HG03520 (cell line): Measurements from ENCODE around the gene MYO3B.

Source experiments
- ATAC-seq: cut with Tn5 transposase; IDR thresholded peaks from one replicate; pipeline ENCODE4 v1.9.1; 2021; ENCODE audit warnings: mild to moderate bottlenecking, moderate library complexity; ENCODE audit not compliant: unreplicated experiment

MYO3B gene

DNA sequence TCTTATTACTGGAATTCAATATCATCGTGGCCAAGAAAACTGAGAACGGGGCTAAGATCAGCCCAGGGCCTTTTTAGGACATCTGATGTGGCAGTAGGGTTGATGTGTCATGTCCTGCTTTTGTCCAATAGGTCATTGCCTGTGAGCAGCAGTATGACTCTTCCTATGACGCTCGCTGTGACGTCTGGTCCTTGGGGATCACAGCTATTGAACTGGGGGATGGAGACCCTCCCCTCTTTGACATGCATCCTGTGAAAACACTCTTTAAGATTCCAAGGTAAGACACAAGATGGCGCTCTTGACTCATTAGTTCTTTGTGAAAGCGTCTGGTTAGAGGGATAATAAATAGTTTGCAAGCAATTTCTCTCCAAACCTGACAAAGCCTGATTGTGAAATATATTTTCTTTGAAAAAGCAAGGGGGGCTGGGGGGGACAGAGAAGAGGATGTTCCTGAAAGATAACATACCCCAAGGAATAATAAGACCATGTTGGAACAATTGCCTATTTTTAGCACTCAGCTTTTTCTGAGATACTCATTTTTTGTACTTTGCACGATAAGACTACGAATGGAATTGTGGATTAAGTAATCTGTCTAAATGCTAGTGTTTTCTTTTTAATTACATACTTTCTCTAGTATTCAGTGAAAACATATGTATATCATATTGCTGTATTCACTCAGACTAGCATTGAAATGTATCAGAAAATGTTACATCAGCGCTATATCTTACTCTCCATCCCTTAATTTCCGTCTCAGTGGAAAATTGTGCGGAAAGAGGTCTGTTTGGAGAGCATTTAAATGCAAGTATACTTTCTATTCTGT is 58.1 kb downstream of the MYO3B start:
- ATAC-seq, result no peak

DNA sequence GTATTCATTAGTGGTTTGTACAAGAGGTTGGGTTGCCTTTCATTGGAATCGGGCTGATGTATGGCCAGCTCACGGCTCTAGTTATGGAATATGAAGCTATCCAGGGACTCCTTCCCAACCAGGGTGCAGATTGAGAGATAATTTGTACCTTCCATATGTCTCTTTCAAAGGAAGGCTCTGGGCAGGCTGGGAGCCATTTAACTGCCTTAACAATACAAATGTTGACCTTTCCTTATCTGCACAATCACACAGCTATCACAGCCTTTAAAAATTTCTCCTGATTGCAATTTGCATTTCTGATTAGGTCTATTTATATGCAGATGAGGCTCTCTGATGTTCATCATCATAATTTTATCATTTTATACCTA is 58.7 kb downstream of the MYO3B start:
- no peak for ATAC-seq

DNA sequence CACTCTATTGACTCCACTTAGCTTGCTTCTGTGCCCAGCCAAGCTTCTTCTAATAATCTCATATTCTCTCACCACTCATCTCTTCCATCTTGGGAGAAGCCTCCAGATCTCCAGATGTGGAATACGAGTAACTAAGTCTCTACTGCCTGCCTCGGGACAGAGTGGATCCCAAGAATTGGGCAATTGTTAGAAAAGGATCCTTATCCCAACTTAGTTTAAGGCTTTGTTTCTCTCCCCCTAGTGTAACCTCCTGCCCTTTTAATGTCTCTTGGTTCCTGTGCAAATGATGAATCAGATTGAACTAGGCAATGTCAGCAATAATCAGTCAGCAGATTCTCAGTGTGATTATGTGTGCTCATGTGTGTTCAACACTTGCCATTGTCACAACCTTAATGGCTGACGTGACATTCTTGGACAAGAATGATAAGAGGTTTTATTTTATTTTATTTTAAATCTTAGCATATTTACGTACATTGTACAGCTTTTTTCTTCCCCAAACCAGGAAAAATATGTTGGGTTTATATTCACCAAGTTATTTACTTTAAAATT is 59.7 kb downstream of the MYO3B start:
- ATAC-seq, result no peak

DNA sequence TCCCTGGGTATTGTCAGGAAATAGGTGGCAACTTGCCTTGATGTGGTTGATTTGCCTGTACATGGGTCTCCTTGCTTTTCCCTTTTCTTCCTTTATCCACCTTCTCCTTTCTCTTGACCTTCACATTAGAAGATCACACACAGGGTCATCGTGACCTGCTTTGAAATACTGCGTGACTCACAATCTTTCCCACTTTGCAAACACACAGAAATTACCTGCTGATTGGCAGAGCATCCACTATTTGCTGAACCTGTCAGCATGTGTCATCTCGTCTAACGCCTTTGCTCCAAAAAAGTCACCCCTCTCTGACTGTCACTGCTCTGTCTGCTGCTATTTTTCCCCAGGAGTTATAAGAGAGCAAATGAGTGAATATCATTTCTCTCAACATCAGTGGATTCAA is 60.8 kb downstream of the MYO3B start:
- ATAC-seq, result no peak

DNA sequence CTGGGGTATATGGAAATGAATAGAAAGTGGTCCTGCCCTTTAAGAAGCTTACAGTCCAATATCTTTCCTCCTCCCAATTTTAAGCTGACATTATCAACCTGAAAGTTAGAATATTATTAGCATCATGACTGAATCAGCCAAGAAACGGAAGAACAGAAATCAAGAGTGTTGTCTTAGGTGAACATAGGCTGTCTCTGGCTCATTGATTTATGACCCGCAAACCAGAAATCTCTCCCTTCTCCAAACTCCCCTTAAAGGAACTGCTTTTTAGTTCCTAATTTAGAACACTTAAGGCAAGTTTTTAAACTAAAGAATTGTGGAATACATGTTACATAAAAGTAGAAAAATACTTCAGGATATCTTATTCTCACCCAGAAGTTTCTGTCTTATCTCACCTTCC is 62.7 kb downstream of the MYO3B start:
- no peak for ATAC-seq

DNA sequence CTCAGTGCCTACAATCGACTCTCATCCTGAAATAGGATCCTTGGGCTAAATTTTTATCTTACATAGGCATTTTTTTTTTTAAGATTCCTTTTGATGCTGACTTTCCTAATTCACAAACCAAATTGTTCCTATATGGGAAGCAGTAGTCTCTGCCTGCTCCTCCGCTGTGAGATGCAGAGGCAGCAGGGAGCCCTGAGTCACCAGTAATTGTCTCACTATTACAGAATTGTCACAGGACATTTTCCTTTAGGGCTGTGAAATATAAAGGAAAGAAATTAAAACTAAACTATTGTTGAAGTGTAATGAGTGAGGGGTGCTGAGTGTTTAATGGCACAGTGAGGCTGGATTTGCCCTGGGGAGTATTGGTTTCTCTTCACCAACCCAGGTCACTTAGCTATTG is 63.8 kb downstream of the MYO3B start:
- ATAC-seq, result no peak

DNA sequence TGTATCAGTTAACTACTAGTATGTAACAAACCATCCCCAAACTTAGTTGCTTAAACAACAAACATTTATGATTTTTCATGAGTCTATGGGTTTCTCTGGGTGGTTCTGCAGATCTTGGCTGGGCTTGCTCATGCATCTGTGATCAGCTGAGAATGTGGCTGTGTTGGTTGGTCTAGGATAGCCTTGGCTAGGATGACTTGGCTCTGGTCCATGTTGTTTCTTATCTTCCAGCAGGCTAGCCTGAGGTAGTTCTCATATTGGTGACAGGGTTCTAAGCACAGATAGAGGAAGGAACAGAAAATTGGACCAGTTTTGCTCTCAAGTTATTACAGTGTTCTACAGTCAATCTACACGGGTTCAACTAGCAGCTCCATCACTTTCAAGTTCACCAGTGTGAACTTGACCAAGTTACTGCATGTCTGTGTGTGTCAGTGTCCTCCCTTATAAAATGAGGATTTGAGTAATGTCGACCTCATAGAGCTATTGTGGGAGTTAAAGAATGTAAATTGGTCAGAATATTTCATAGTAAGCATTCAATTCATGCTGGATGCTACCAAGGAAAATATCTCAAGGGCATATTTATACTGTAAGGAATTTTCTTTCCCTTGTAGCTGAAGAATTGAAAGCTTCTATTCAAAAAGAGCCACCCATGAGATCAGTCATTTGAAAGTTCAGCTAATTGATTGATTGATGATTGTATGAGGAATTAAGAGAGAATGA is 65.3 kb downstream of the MYO3B start:
- ATAC-seq, result no peak

DNA sequence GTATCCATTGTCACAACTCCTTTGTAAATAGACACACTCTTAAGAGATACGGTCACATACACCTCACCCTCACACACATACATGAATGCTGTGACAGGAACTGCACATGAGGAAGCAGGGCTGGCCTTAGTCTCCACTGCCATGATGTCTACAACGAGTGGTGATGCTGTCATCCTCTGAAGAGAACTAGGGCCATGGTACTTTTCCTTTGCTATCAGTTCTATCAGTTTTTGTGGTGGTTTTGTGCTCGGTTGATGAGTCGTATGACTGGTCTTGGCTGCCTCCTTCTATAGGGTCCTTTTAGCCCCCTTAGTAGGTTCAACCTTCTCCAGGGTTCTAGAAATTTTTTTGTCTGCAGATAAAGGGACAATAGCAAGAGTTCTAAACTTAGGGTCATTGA is 66.0 kb downstream of the MYO3B start:
- no peak for ATAC-seq

DNA sequence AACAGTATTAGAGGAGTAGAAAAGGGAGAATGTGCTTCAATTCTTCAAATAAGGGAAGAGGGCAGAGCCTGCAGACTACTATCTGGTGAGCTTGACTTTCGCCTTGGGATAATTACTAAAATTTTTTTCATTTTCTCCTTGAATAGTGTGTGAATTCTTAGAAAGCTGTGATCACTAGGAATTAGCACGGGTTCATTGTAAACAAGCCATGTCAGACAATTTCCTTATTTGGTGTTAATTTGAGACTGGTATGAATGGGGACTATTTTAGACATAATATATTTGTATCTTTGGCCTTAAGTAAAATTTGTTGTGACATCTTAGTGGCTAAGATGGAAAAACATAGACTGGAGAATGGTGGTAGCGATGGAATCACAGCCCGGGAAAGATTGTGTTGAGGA is 66.6 kb downstream of the MYO3B start:
- no peak for ATAC-seq

DNA sequence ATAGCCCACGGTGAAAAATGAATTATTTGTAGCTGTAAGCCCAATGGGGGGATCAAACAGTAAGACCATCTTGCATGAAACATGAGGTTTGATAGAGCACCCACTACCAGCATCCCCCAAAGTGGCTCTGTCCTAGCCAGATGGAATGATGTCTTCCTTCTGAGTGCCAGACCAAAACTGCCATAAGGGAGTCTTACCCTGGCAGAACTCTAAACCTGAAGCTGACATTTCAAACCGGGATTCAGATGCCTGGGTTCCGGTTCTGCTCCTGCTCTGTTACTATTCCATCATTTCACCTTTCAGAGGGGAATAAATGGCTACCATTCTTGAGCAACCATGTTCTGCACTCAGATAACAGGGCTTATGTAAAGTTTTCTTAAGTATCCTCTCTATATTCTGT is 67.4 kb downstream of the MYO3B start:
- no peak for ATAC-seq

DNA sequence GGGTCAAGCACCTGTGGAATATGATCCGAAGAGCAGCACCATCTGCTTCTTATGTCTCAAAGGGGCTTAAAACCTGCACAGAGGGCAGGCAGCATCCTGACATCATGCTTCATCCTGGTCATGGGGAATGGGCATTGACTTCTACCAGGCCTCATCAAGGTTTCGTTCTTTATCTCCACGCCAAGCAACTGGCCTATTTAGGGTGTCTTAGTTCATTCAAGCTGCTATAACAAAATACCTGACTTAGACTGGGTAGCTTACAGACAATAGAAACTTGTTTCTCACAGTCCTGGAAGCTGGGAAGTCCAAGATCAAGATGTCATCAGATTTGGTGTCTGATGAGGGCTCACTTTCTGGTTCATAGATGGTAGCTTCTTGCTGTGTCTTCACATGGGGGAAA is 69.4 kb downstream of the MYO3B start:
- ATAC-seq, result no peak

DNA sequence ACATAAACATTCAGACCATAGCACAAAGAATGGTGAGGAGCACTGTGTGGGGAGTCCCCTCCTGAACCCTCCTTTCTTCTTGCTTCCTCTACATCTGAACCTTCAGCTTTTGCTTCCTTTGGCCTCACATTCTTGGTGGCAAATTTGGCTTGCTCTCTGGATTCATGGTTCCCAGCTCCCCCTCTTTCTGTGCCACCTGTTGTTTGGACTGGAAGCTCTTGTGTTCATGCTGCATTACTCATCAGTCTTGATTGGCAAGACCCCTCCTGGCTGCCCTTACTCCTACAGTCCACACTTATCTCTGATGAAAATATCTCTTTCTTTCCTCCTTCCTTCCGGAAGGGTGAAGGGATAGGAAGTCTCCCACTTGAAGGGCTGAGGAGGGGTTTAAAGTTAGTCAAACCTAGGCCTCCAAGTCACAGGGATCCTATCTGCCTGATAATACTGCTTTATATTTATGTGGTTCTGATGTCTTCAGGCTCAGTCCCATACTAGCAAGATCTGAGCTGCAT is 70.0 kb downstream of the MYO3B start:
- no peak for ATAC-seq

DNA sequence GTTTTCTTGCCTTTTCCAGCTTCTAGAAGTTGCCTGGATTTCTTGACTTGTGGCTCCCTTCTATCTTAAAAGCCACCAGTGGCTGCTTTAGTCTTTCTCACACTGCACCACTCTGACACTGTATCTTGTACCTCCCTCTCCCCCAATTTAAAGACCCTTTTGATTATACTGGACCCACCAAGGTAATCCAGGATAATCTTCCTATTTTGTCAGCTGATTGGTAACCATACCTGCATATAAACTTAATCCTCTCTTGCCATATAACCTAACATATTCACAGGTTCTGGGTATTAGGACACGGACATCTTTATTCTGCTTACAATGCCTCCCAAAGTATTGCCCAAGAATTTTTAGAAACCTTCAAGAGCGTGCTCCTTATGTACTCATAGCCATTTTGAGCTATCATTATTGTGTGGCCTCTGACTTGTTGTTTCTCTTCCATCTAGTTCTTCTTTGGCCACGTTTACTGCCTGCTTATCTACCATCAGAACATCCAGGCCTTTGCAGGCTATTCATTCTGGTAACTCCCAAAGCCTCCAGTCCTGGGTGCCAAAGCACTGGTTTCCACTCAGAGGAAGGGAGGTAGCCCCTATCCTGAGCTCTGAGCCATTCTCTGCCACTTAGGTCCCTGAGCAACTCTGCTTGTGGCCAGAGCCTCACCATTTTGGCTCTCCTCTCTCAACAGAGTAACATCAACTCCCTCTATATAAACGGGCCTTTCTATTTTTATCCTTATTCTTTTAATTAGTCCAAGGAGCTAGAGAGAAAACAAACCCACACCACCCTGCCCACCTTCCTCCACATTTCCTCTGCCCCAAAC is 70.8 kb downstream of the MYO3B start:
- ATAC-seq, result no peak

DNA sequence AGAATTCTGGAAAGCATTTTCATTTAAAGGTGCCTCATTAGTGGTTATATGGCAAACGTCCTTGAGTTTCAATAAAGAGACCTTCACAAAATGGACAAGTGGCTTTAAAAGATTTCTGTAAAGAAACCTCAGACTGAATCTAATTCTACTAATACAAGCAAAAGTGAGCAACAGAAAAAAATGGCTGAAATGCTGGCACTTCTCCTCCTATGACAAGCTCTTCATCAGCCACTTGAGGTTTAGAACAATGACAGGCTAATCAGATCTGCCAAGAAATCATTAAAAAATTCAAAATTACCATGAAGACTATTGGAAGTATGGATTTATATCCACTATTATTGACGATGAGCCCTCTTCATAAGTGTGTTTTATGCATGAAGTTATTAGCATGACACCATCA is 71.8 kb downstream of the MYO3B start:
- no peak for ATAC-seq

DNA sequence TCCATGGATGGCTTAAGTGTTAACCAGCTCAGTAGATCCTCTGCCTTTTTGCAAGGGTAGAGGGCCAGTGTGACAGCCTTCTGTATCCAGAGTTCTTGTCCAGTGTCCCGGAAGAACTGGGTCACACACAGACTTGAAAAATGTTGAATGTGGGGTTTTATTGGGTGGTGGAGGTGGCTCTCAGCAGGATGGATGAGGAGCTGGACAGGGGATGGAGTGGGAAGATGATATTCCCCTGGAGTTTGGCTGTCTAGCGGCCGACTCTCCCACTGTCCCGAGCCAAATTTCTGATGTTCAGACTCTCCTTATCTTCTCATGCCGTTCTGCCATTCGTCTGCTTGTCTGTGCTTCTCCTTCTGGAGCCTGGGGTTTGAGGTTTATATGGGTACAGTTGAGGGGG is 72.6 kb downstream of the MYO3B start:
- ATAC-seq, result no peak

DNA sequence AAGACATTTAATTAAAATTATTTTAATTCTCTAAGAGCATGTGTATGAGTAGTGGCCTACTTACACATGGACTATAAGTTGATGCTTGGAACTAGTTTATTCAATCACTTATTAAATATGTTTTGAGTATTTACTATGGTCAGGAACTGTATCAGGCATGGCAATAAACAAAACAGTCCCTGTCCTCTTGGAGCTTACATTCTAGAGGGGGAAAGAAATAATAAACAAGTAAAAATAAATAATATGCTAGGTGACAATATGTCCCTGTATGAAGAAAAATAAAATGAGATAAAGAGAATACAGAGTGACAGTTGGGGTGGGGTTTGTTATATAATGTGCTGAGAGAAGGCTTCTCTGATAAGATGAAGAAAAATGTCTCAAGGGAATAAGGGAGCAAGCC is 74.5 kb downstream of the MYO3B start:
- no peak for ATAC-seq

DNA sequence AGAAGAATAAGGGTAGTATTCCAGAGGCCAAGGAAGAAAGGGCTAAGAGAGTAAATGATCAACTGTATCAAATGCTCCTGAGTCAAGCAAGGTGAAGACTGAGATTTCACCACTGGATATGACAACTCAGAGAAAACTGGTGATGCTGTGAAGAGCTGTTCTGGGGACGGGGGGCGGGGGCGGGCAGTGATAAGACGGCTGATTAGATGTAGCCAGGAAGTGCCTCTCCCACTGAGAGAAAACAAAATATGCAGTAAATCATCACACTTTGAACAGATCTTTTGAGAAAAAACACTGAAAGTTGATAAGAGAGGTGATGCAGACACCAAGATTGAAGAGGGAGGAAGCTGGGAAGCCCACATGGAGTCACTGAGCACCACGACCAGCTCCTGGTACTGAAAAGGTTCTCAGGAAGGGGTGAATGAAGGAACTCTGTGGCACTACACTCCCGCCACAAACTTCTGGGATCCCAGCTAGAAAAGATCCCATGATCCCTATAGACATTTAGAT is 75.8 kb downstream of the MYO3B start:
- ATAC-seq, result no peak

DNA sequence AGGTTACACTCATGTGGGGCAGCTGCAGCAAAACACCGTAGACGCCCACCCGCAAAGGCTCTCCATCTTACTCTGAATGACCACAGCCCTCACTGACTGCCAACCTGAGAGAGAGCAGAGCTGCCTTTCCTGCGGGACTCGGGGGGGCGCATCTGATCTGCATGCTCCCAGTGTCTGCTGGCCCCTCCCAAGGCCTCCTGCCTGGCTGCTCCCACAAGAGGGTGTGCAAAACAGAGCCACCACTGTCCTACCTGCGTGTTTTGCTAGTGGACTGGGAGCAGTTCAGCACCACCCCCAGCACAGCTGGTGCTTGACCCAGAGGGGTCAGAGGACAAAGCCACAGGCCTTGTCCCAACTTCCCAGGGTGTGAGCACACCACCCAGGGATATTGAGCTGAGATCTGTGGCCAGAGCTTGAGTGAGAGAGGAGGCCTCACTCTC is 76.4 kb downstream of the MYO3B start:
- ATAC-seq, result no peak

DNA sequence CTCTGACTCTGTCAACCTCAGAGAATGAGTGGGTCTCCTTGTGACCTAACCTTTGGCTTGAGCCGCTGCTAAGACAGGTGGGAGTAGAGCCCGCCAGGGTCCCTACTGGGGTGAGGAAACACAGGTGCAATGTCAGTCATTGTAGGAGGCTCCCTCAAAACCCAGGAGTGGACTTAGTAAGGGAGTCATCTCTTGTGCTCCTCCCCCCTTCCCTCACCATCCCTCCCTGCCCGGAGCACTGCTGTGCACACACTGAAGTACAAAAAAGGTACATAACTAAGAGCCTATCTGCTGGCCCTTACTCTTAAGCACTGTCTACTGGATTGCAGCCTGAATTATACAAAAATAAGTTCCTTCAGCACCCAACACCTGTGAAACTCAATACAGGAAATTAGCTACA is 77.2 kb downstream of the MYO3B start:
- no peak for ATAC-seq

DNA sequence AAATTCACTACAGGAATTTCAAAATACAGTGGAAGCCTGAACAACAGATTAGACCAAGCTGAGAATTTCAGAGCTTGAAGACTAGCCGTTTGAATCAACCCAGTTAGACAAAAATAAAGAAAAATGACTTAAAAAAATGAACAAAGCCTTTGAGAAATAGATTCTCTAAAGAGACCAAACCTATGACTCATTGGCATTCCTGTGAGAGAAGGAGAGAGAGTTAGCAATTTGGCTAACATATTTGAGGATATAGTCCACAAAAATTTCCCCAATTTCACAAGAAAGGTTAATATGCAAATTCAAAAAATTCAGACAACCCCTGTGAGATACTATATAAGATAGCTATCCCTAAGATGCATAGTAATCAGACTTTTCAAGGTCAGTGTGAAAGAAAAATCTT is 78.0 kb downstream of the MYO3B start:
- ATAC-seq, result no peak

DNA sequence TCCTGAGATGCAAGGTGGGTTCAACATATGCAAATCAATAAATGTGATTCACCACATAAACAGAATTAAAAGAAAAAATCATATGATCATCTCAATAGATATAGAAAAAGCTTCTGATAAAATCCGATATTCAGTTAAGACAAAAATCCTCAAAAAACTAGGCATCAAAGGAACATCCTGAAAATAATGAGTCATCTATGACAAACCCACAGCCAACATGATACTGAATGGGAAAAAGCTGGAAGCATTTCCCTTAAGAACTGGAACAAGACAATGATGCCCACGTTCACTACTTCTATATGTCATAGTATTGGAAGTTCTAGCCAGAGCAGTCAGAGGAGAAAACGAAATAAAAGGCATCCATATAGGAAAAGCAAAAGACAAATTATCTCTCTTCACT is 80.4 kb downstream of the MYO3B start:
- ATAC-seq, result no peak
